GM21390 (cell line): ENCODE data around the gene IGFBP3.

ENCODE experiments used
- ATAC-seq: cut with Tn5 transposase; IDR thresholded peaks from one replicate; pipeline ENCODE4 v1.9.1; 2021; ENCODE audit not compliant: unreplicated experiment

Gene IGFBP3

DNA sequence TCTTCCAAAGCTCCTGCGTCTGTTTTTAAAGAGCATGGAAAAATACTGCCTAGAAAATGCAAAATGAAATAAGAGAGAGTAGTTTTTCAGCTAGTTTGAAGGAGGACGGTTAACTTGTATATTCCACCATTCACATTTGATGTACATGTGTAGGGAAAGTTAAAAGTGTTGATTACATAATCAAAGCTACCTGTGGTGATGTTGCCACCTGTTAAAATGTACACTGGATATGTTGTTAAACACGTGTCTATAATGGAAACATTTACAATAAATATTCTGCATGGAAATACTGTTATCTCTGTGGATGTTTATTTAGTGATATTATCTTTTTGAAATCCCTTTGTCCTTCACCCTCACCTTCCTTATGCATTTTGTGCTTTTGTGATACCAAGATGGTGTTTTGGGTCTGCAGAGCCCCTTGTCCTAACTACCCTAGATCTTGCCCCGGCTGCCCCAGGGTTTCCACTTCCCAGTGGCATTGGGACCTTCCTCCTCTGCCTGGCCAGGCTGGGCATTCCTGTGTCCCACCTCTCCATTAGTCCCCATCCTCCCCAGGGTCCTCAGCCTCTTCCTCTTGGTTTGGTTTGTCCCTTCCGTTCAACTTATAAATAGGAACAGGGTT, 27.6 kb downstream of the IGFBP3 start:
- no peak for ATAC-seq

DNA sequence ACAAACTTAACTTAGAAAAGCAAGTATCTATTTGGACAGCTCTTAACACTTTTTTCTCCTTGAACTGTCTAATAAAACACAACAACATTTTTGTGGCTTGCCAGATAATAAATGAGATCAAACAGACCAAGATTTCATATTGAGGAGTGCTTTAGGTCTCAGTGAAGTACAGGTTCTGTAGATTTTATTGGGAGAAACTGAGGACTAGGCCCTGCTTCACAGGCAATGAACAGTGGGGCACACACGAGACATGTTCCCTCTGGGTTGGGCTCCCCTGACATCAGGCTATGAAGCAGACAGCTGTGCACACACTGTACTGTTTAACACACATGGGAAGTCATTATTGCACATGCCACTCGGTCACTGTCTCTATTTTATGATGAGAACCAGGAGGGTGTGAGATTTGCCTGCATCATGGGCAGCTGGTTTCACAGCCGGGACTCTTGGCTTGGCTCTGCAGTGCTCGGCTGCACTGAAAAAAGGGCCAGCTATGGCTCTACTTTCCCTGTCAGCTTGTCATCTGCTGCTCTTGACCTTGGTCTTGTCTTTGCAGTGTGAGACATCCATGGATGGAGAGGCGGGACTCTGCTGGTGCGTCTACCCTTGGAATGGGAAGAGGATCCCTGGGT, 28.6 kb downstream of the IGFBP3 start:
- no peak for ATAC-seq

DNA sequence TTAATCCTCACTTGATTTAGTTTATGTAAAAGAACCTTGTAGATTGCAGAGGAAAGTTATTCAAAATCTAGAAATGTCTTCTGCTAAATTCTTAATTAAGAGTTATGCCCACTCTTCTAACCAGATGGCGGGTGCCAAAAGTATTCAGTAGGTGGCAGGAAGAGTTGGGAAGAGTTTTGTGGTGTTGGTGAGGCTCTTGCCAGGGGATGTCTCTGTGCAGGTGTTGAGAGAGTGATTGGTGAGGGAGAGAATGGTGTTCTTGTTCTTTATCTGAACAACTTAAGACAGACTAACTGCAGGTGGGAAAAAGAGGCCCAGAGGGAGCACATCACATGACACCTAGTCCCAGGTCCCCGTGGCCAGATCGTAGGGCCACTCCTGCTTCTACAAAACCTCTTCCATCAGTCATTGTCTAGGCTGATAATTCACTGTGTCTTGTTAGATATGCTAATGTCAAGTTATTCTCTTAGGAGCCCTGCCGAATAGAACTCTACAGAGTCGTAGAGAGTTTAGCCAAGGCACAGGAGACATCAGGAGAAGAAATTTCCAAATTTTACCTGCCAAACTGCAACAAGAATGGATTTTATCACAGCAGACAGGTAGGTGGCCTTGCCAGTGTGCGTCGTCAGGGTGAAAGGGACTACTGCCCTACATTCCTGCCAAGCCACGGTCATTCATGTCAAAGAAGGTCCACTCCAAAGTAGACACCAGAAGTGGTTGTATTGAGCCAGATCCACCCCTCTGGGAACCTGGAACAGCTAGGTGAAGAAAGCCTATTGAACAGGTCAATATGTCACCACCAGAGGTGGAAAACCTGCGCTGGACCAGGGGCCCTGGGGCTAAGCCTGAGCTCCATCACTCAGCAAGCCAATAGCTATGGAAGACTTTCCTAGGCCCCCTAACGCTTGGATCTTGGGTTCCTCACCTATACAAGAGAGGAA, 29.3 kb downstream of the IGFBP3 start:
- ATAC-seq, result no peak

DNA sequence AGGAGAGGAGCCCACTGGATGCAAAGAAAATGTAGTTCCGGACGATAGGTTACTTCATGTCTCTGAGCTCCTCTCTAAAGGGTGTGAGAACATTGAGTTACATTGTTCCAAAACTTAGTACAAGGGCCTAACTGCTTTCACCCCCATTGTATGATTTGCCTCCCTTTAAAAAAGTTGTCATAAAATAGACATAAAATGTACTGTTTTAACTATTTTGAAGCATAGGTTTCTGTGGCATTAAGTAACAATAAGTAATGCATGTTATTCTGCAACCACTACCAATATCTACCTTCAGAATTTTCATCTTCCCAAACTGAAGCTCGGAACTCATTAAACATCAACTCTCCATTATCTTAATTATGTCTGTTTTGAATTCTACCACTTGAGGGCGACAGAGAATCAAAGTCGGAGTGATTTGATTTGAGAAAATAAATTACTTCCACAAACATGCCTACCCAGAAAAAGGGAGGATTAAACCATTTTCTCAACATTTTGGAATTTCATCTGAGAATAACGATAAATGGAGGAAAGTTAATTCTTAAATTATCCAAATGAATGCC, 30.1 kb downstream of the IGFBP3 start:
- ATAC-seq, result no peak

- ATAC-seq, result no peak
These were observed 30.8 kb downstream of the IGFBP3 start for GRCh38 chr7:45890125-45890901.

DNA sequence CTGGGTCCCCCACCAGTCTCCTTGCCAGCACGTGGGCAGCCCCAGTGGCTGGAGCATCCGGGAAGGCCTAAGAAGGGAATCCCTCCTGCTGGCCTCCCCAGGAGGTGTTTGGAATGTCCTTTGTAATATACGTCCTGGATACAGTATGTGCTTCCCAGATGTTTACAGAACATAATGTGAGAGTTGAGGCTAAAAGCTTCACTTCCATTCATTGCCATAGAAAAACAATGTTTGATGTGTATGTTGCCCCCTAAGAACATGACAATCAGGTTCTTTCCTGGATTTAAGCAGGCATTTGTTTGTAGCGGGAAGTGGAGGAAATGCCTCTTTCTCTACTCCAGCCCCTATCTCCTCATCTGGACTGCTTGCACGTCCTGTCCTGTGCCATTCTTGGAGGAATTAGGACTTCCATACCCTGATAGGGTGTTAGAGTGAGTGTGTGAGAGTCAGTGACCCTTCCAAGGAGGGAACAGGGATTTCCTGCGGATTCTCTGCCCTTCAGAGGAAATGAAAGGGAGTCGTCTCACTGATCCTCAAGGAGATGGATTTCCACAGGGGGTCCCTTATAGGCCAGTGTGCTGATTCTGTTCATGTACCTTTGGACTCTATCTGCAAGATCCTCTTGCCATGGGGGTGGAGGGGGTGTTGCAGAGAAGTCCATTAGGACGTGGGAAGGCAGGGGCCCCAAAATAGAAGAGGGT, 31.6 kb downstream of the IGFBP3 start:
- ATAC-seq, result no peak

- ATAC-seq, result no peak
These were observed 32.1 kb downstream of the IGFBP3 start for GRCh38 chr7:45888993-45889366.

DNA sequence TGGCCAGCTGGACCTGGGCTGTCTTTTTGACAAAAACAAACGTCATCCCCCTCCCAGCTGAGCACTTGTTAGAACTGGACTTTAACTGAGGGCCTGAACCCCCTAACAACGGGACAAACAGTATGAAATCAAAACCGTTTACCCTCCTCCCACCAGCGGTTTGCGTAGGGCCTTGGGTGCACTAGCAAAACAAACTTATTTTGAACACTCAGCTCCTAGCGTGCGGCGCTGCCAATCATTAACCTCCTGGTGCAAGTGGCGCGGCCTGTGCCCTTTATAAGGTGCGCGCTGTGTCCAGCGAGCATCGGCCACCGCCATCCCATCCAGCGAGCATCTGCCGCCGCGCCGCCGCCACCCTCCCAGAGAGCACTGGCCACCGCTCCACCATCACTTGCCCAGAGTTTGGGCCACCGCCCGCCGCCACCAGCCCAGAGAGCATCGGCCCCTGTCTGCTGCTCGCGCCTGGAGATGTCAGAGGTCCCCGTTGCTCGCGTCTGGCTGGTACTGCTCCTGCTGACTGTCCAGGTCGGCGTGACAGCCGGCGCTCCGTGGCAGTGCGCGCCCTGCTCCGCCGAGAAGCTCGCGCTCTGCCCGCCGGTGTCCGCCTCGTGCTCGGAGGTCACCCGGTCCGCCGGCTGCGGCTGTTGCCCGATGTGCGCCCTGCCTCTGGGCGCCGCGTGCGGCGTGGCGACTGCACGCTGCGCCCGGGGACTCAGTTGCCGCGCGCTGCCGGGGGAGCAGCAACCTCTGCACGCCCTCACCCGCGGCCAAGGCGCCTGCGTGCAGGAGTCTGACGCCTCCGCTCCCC, 32.7 kb downstream of the IGFBP3 start, which contains the start of gene IGFBP1:
TSS of gene IGFBP1 (plus strand) at position 304 of the 808 bp plus-strand sequence. CDS start at position 469, 165 bp downstream.
- ATAC-seq, result no peak

DNA sequence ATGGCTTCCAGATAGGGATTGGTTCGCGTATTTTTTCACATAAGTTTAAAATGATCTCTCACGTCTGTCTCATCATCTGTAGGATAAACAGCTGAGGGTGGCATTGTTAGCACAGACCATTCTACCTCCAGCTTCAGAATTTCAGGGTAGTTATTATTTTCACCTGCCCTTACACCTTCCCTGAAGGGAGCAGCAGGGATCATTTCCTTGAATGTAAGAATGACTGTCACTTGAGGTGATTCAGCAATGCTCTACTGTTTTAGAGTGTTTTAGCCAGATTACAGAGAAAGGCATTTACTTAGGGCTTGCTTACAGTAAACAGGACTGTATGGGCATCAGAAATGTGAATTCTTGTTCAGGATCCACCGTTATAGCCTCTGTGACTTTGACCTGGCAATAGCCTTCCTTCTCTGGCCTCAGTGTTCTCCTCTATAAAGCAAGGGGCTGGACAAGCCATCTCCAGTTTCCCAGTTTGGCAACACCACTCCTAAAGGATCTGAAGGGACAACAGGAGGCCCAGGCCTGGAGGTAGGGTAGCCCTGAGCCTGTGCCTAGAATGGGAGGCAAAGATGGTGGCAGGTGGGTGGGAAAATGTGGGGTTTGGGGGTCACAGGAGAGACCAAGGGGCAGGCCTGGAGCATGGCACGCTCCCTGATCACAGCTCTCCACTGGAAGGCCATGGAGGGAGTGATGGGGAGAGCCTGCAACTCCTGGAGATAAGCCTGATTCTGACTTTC, 34.0 kb downstream of the IGFBP3 start:
- no peak for ATAC-seq

GRCh38 chr7:45885264-45885882, 35.7 kb downstream of the IGFBP3 start:
- no peak for ATAC-seq

DNA sequence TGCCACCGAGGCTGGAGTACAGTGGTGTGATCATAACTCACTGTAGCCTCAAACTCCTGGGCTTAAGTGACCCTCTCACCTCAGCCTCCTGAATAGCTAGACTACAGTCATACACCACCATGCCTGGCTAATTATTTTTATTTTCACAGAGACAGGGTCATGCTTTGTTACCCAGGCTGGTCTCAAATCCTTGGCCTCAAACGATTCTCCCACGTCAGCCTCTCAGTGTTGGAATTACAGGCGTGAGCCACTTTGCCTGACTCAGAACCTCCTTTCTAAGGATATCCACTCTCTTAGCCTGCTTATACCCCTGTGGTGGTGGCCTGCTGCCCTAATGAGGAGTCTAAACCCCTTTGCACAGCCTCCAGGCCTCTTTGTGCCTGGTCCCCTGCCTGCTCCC, 36.9 kb downstream of the IGFBP3 start:
- ATAC-seq, result no peak

DNA sequence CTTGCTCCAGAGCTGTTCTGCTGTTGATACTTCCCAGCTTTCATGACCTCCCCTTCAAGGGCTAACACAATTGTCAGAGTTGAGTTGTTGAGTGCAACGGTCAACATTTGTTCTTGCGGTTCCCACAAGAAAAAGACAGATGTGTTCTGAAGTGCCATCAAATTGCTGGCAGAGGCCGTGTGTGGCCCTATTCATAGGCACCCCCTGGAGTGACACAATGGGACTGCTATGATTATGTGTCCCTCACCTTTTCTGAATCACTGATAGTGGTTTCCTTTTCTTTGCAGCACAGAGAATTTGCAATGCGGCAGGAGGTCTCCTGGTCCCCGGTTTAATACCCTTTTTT, 38.6 kb downstream of the IGFBP3 start:
- no peak for ATAC-seq

- ATAC-seq, result no peak
These were observed 39.2 kb downstream of the IGFBP3 start for GRCh38 chr7:45881759-45882464.

DNA sequence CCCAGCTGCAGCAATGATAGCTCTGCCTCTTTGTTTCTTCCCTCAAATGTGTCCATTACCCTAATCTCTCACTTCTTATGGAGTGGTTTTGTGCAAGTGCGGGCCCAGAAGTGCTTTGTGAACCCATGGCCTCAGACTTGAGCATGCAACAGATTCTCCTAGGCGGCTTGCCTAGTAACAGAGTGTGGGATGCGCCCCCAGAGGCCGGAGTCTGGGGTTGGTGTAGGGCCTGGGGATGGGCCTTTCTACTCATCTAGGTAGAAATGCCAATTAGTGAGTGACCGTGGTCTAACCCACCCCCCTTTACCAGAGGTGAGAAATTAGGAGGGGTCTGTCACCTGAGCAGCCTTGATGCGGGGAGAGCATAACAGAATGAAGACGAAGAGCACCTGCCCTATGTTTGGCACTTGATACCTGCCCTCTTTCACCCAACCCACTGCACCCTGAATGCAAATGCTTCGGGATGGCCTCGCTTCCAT, 39.8 kb downstream of the IGFBP3 start:
- no peak for ATAC-seq

- no peak for ATAC-seq
These were observed 40.6 kb downstream of the IGFBP3 start for GRCh38 chr7:45880433-45880860.

GRCh38 chr7:45878457-45879144, 42.5 kb downstream of the IGFBP3 start:
- no peak for ATAC-seq

- no peak for ATAC-seq
These were observed 44.6 kb downstream of the IGFBP3 start for GRCh38 chr7:45876519-45876918.
